Measurements from ENCODE around the gene RPGRIP1L. TPM values are rescaled to one million over a fixed set of nuclear protein-coding genes. Genes with fewer than 3 reads are reported as not detected.

Gene RPGRIP1L
- total and polyA plus RNA-seq, 9 of the 15 experiments (the other 6 are each of a cell fraction or from before 2014, with no cell fraction given), result 3.2 to 7.7 (median 5.8) TPM

DNA sequence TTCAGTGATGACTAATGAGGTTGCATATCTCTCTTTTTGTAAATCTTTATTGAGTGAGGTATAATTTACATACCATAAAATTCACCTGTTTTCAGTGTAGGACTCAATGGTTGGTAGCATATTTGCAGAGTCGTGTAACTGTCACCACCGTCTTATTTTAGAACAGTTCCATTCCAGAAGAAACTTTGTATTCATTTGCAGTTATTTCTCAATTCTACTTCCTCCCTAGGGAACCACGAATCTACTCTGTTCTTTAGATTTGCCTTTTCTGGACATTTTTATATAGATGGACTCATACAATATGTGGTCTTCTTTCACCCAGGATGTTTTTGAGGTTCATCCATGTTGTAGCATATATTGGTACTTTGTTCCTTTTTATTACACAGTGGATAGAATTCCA lies 4.0 kb upstream of the RPGRIP1L start:
- Histone ChIP-seq H3K79me2 (ENCODE audit: control insufficient read depth, insufficient read depth, low read length) (peaks cover 12% of the 10 kb centered on the region; the same call in 2 of the 3 replicates), H4K20me1 (replicated peaks; ENCODE audit: control insufficient read depth, insufficient read depth, low read length) (no peaks in the 10 kb centered on the region)

DNA sequence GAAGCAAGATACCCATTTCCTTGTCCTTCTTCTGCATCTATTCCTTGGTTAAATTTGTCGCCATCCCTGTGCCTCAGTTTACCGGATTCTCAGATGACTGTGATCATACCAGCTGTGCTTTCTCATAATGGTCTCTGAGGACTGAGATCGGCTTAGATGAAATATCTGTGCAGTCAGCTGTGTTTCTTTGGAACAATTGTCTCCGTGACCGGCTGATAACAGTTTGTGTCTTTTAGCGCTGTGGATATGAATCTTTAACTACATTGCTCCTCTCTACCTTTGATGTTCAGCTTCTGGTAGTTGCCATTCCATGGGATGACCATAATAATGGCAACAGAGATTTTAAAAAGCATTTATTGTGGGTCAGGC lies 770 bp upstream of the RPGRIP1L start:
- Histone ChIP-seq H3K9me3 (replicated peaks; ENCODE audit: control insufficient read depth, insufficient read depth, low read depth, low read length) (no peaks in the 10 kb centered on the region), H2AFZ (ENCODE audit: low read depth, low read length) (peak overlapping the region; percentile 95), H3K79me2 (ENCODE audit: control insufficient read depth, insufficient read depth, low read length) (peaks cover 12% of the 10 kb centered on the region; the same call in 2 of the 3 replicates), H3K9me1 (ENCODE audit: control insufficient read depth, insufficient read depth, low read length) (no peaks in the 10 kb centered on the region), H3K36me3 (ENCODE audit: control insufficient read depth, insufficient read depth, low read length) (no peaks in the 10 kb centered on the region), H3K27ac (ENCODE audit: extremely low read depth, low read depth, low read length) (no peak overlapping the region; the same call in 2 of the 3 replicates), H4K20me1 (replicated peaks; ENCODE audit: control insufficient read depth, insufficient read depth, low read length) (no peaks in the 10 kb centered on the region), H3K9ac (ENCODE audit: insufficient read depth in 1 of 2, low read depth in 2 of 2, low read length in 2 of 2) (peak overlapping the region; percentile 72 to 89), H3K4me2 (ENCODE audit: insufficient read depth, low read length) (peak overlapping the region; percentile 99), H3K4me1 (replicated peaks in 1 of 2; ENCODE audit: control insufficient read depth in 2 of 2, insufficient read depth in 2 of 2, low read length in 2 of 2) (peaks cover 2 to 7% of the 10 kb centered on the region in 2 experiments; a peak in 3 of 5 replicates), H3K27me3 (ENCODE audit: control insufficient read depth in 2 of 2, insufficient read depth in 2 of 2, low read length in 2 of 2) (no peaks in the 10 kb centered on the region), H3K4me3 (peak overlapping the region; percentile 77)
- POLR2A ChIA-PET, result interaction anchor here (0.6 to 1.2 kb wide), 4 partner anchors 10 to 49 kb away, joined by 3 read pairs; no protein-coding TSS in a partner anchor
- peak in 1 of 4 experiments; percentile 6 for DNase-seq (ENCODE audit: extremely low read depth in 1 of 4, low spot score in 3 of 4)
- intact Hi-C loops (cut with micrococcal nuclease) (no loop called here), in situ Hi-C loops (cut with MboI) (no loop called here)
- WGBS (ENCODE audit: insufficient coverage, low coverage, missing lambda C conversion rate), result 1% methylated on average over 6 of the region's 6 CpGs
- no peak for ATAC-seq
- BruUV-seq (replicated peaks), result TSS peak; percentile 66
- no peak for FAIRE-seq
- CTCF ChIA-PET (ENCODE audit: low intra/inter-chr PET ratio), result no interaction called here
- TF ChIP-seq POLR3G (IDR thresholded peaks at IDR 0.05; ENCODE audit: extremely low read depth, insufficient read length, insufficient replicate concordance), result no peak
- TF ChIP-seq PTBP1 (IDR thresholded peaks at IDR 0.05; ENCODE audit: low read depth, low read length), result no peak
- peak; percentile 5; the same call in 1 of the 2 replicates for TF ChIP-seq TEAD4 (IDR thresholded peaks at IDR 0.05; ENCODE audit: low read length)
- no peak for TF ChIP-seq TEAD4 (CRISPR knock-in tag; IDR thresholded peaks at IDR 0.05; ENCODE audit: borderline replicate concordance)
- TF ChIP-seq, protein P1, sequence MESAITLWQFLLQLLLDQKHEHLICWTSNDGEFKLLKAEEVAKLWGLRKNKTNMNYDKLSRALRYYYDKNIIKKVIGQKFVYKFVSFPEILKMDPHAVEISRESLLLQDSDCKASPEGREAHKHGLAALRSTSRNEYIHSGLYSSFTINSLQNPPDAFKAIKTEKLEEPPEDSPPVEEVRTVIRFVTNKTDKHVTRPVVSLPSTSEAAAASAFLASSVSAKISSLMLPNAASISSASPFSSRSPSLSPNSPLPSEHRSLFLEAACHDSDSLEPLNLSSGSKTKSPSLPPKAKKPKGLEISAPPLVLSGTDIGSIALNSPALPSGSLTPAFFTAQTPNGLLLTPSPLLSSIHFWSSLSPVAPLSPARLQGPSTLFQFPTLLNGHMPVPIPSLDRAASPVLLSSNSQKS (CRISPR knock-in tag; IDR thresholded peaks at IDR 0.05), result no peak
- TF ChIP-seq HDAC2 (IDR thresholded peaks at IDR 0.05), result no peak
- no peak for TF ChIP-seq ZNF395 (CRISPR knock-in tag; IDR thresholded peaks at IDR 0.05)
- no peak for TF ChIP-seq TAF9B (IDR thresholded peaks at IDR 0.05; ENCODE audit: partially characterized antibody)
- TF ChIP-seq, protein P2, sequence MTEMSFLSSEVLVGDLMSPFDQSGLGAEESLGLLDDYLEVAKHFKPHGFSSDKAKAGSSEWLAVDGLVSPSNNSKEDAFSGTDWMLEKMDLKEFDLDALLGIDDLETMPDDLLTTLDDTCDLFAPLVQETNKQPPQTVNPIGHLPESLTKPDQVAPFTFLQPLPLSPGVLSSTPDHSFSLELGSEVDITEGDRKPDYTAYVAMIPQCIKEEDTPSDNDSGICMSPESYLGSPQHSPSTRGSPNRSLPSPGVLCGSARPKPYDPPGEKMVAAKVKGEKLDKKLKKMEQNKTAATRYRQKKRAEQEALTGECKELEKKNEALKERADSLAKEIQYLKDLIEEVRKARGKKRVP (CRISPR knock-in tag; IDR thresholded peaks at IDR 0.05), result no peak

More for the DNA sequence above, 4.0 kb upstream of the RPGRIP1L start:
- WGBS (ENCODE audit: insufficient coverage, low coverage, missing lambda C conversion rate), result 48% methylated on average over 3 of the region's 3 CpGs
- Histone ChIP-seq H3K27ac (ENCODE audit: extremely low read depth, low read depth, low read length) (no peak overlapping the region), H3K36me3 (ENCODE audit: control insufficient read depth, insufficient read depth, low read length) (no peaks in the 10 kb centered on the region), H3K9me1 (ENCODE audit: control insufficient read depth, insufficient read depth, low read length) (no peaks in the 10 kb centered on the region), H3K27me3 (ENCODE audit: control insufficient read depth in 2 of 2, insufficient read depth in 2 of 2, low read length in 2 of 2) (no peaks in the 10 kb centered on the region), H3K9me3 (replicated peaks; ENCODE audit: control insufficient read depth, insufficient read depth, low read depth, low read length) (no peaks in the 10 kb centered on the region), H2AFZ (ENCODE audit: low read depth, low read length) (no peak overlapping the region), H3K9ac (ENCODE audit: insufficient read depth in 1 of 2, low read depth in 2 of 2, low read length in 2 of 2) (no peak overlapping the region), H3K4me1 (replicated peaks in 1 of 2; ENCODE audit: control insufficient read depth in 2 of 2, insufficient read depth in 2 of 2, low read length in 2 of 2) (peaks cover 2 to 7% of the 10 kb centered on the region in 2 experiments; a peak in 3 of 5 replicates), H3K4me3 (no peak overlapping the region), H3K4me2 (ENCODE audit: insufficient read depth, low read length) (no peak overlapping the region)
- TF ChIP-seq ZBTB8A (IDR thresholded peaks at IDR 0.05; ENCODE audit: partially characterized antibody), result no peak
- no peak for TF ChIP-seq SIN3B (IDR thresholded peaks at IDR 0.05; ENCODE audit: low read depth)
- TF ChIP-seq PRPF4 (IDR thresholded peaks at IDR 0.05; ENCODE audit: insufficient read depth, low read depth, low read length, poor library complexity, severe bottlenecking), result no peak
- TF ChIP-seq PTBP1 (IDR thresholded peaks at IDR 0.05; ENCODE audit: low read depth, low read length), result no peak
- no peak for TF ChIP-seq KDM1A (IDR thresholded peaks at IDR 0.05)
- TF ChIP-seq NELFE (IDR thresholded peaks at IDR 0.05; ENCODE audit: insufficient read depth, insufficient read length), result no peak
- TF ChIP-seq BDP1 (IDR thresholded peaks at IDR 0.05; ENCODE audit: insufficient read depth, insufficient read length), result no peak
- TF ChIP-seq CAMTA2 (CRISPR knock-in tag; conservative IDR thresholded peaks at IDR 0.05), result no peak
- no peak for TF ChIP-seq FUS (optimal IDR thresholded peaks at IDR 0.05; ENCODE audit: low read depth, low read length)
- no peak for TF ChIP-seq JUN (IDR thresholded peaks at IDR 0.05; ENCODE audit: borderline replicate concordance, low read depth, low read length)
- no peak for TF ChIP-seq JUN (CRISPR knock-in tag; IDR thresholded peaks at IDR 0.05; ENCODE audit: borderline replicate concordance)
- no peak for TF ChIP-seq FOXJ3 (CRISPR knock-in tag; IDR thresholded peaks at IDR 0.05)
- POLR2A ChIA-PET, result no interaction called here
- BruUV-seq (replicated peaks), result no TSS peak
- CTCF ChIA-PET (ENCODE audit: low intra/inter-chr PET ratio), result no interaction called here
- no peak for FAIRE-seq
- in situ Hi-C loops (cut with MboI) (no loop called here), intact Hi-C loops (cut with micrococcal nuclease) (no loop called here)
- DNase-seq (ENCODE audit: extremely low read depth in 1 of 4, low spot score in 3 of 4), result no peak
- no peak for ATAC-seq
